WTC11 (cell line): Measurements from ENCODE around the gene ATP9A.

Source experiments
- E2F4 ChIP-seq: sonication (generic); formaldehyde crosslinking; IDR thresholded peaks from 2 replicates; pipeline ENCODE4 v1.8.1; 2022; ENCODE audit warnings: low read depth, mild to moderate bottlenecking, moderate library complexity, missing genetic modification reagents, borderline replicate concordance
- JUN ChIP-seq: sonication (generic); formaldehyde crosslinking; IDR thresholded peaks from 2 replicates; pipeline ENCODE4 v1.8.0; 2023; ENCODE audit warnings: mild to moderate bottlenecking, missing genetic modification reagents
- SMAD4 ChIP-seq: sonication (generic); formaldehyde crosslinking; IDR thresholded peaks from 2 replicates; pipeline ENCODE4 v1.8.0; 2022; ENCODE audit warnings: mild to moderate bottlenecking, missing genetic modification reagents
- ZNF416 ChIP-seq: fragments of 250-450 bp; sonication (Bioruptor Pico); IDR thresholded peaks from 2 replicates; pipeline ENCODE4 v1.9.0; 2021; ENCODE audit warnings: mild to moderate bottlenecking, inconsistent platforms
- TF ChIP-seq, protein P1 (sequence below): fragments of 200-600 bp; IDR thresholded peaks from 2 replicates; pipeline ENCODE4 v1.8.0; 2022; ENCODE audit warnings: antibody characterized with exemption

- TF ChIP-seq JUN (no peak), SMAD4 (CRISPR knock-in tag) (no peak), E2F4 (CRISPR knock-in tag) (no peak), ZNF416 (no peak)
- TF ChIP-seq, protein P1, sequence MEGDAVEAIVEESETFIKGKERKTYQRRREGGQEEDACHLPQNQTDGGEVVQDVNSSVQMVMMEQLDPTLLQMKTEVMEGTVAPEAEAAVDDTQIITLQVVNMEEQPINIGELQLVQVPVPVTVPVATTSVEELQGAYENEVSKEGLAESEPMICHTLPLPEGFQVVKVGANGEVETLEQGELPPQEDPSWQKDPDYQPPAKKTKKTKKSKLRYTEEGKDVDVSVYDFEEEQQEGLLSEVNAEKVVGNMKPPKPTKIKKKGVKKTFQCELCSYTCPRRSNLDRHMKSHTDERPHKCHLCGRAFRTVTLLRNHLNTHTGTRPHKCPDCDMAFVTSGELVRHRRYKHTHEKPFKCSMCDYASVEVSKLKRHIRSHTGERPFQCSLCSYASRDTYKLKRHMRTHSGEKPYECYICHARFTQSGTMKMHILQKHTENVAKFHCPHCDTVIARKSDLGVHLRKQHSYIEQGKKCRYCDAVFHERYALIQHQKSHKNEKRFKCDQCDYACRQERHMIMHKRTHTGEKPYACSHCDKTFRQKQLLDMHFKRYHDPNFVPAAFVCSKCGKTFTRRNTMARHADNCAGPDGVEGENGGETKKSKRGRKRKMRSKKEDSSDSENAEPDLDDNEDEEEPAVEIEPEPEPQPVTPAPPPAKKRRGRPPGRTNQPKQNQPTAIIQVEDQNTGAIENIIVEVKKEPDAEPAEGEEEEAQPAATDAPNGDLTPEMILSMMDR: peak; percentile 47
These were observed 55.5 kb downstream of the ATP9A start for GRCh38 chr20:51712501-51713212.
